ENCODE results near the gene FANCB.

Gene FANCB

GRCh38 chrX:14801136-14801535 lies 71.7 kb downstream of the FANCB start:
- TF ChIP-seq POLR2AphosphoS5 (IDR thresholded peaks at IDR 0.05; ENCODE audit: low read depth, low read length): no peak
- no peak for TF ChIP-seq TAF1 (IDR thresholded peaks at IDR 0.05; ENCODE audit: borderline replicate concordance, insufficient read depth, low read length)
- TF ChIP-seq REST (IDR thresholded peaks at IDR 0.05; ENCODE audit: insufficient read depth in 1 of 2, low read depth in 2 of 2, low read length in 2 of 2): no peak
- no peak for TF ChIP-seq FOXP2 (optimal IDR thresholded peaks at IDR 0.05; ENCODE audit: borderline replicate concordance, extremely low read depth, extremely low read length, insufficient read depth)
- TF ChIP-seq SIN3A (IDR thresholded peaks at IDR 0.05; ENCODE audit: borderline replicate concordance, insufficient read depth, low read length): no peak

- TF ChIP-seq REST (IDR thresholded peaks at IDR 0.05; ENCODE audit: insufficient read depth in 1 of 2, low read depth in 2 of 2, low read length in 2 of 2) (no peak), FOXP2 (optimal IDR thresholded peaks at IDR 0.05; ENCODE audit: borderline replicate concordance, extremely low read depth, extremely low read length, insufficient read depth) (no peak), SIN3A (IDR thresholded peaks at IDR 0.05; ENCODE audit: borderline replicate concordance, insufficient read depth, low read length) (no peak), POLR2AphosphoS5 (IDR thresholded peaks at IDR 0.05; ENCODE audit: low read depth, low read length) (no peak), TAF1 (IDR thresholded peaks at IDR 0.05; ENCODE audit: borderline replicate concordance, insufficient read depth, low read length) (no peak)
Measured at GRCh38 chrX:14798805-14799397, 74.0 kb downstream of the FANCB start.

Measured in PFSK-1 (cell line).